ENCODE data around the gene C3orf18. TPM values are rescaled to one million over a fixed set of nuclear protein-coding genes. Genes with fewer than 3 reads are reported as not detected.

Gene C3orf18
- polyA plus RNA-seq (ENCODE audit: insufficient read length in 3 of 3) = 10 to 100 TPM; 14.0 to 16.8 (median 16.0) TPM

GRCh38 chr3:50567386-50568167 lies at the start of gene C3orf18:
TSS of gene C3orf18 (minus strand) at chr3:50567747. CDS start at chr3:50565699, 2,048 bp downstream.
- peak; percentile 45 to 67 (median 64) for DNase-seq (ENCODE audit: low read depth in 3 of 3, low spot score in 2 of 3)

- DNase-seq (ENCODE audit: low read depth in 3 of 3, low spot score in 2 of 3) = peak in 2 of 3 donors; percentile 81 to 82
Measured at GRCh38 chr3:50616770-50617095, 49.2 kb upstream of the C3orf18 start.

GRCh38 chr3:50616003-50616769 lies 48.6 kb upstream of the C3orf18 start:
- peak in 1 of 3 donors; percentile 64 for DNase-seq (ENCODE audit: low read depth in 3 of 3, low spot score in 2 of 3)

- DNase-seq (ENCODE audit: low read depth in 3 of 3, low spot score in 2 of 3) = no peak
Measured at GRCh38 chr3:50615190-50615589, 47.6 kb upstream of the C3orf18 start.

GRCh38 chr3:50612970-50613846 lies 45.7 kb upstream of the C3orf18 start:
- DNase-seq (ENCODE audit: low read depth in 3 of 3, low spot score in 2 of 3) = no peak

GRCh38 chr3:50612234-50612882 lies 44.8 kb upstream of the C3orf18 start:
- DNase-seq (ENCODE audit: low read depth in 3 of 3, low spot score in 2 of 3) = no peak

- DNase-seq (ENCODE audit: low read depth in 3 of 3, low spot score in 2 of 3) = peak; percentile 90 to 96 (median 96)
Measured at GRCh38 chr3:50611464-50612233, 44.1 kb upstream of the C3orf18 start, which contains the start of gene CISH. TSS of gene CISH (minus strand) at chr3:50611774. CDS start at chr3:50611650, 124 bp downstream.

GRCh38 chr3:50610992-50611463 lies 43.5 kb upstream of the C3orf18 start:
- no peak for DNase-seq (ENCODE audit: low read depth in 3 of 3, low spot score in 2 of 3)

- DNase-seq (ENCODE audit: low read depth in 3 of 3, low spot score in 2 of 3) = no peak
Measured at GRCh38 chr3:50610181-50610971, 42.8 kb upstream of the C3orf18 start.

- DNase-seq (ENCODE audit: low read depth in 3 of 3, low spot score in 2 of 3) = no peak
Measured at GRCh38 chr3:50609763-50610085, 42.2 kb upstream of the C3orf18 start.

- DNase-seq (ENCODE audit: low read depth in 3 of 3, low spot score in 2 of 3) = no peak
Measured at GRCh38 chr3:50609071-50609762, 41.7 kb upstream of the C3orf18 start.

GRCh38 chr3:50608278-50608677 lies 40.7 kb upstream of the C3orf18 start:
- no peak for DNase-seq (ENCODE audit: low read depth in 3 of 3, low spot score in 2 of 3)

- no peak for DNase-seq (ENCODE audit: low read depth in 3 of 3, low spot score in 2 of 3)
Measured at GRCh38 chr3:50607271-50608091, 39.9 kb upstream of the C3orf18 start.

- no peak for DNase-seq (ENCODE audit: low read depth in 3 of 3, low spot score in 2 of 3)
Measured at GRCh38 chr3:50606596-50606995, 39.0 kb upstream of the C3orf18 start.

GRCh38 chr3:50605901-50606326 lies 38.4 kb upstream of the C3orf18 start:
- no peak for DNase-seq (ENCODE audit: low read depth in 3 of 3, low spot score in 2 of 3)

GRCh38 chr3:50604628-50605588 lies 37.4 kb upstream of the C3orf18 start:
- no peak for DNase-seq (ENCODE audit: low read depth in 3 of 3, low spot score in 2 of 3)

All from right renal cortex interstitium (tissue), 3 donors.